ENCODE data around the gene AVEN.
"Not testable (repeated sequence)": the region's sequence is repeated elsewhere in the genome, so short reads cannot be mapped to it uniquely, and the experiment has no call there.

AVEN gene

GRCh38 chr15:34039790-34040113, 748 bp upstream of the AVEN start:
- no peak for DNase-seq (ENCODE audit: low spot score)
- TF ChIP-seq CTCF (IDR thresholded peaks at IDR 0.05; ENCODE audit: extremely low read depth, missing control alignments) = no peak

- peak; percentile 90 for DNase-seq (ENCODE audit: low spot score)
- TF ChIP-seq CTCF (IDR thresholded peaks at IDR 0.05; ENCODE audit: extremely low read depth, missing control alignments) = no peak
These were observed 757 bp downstream of the AVEN start for GRCh38 chr15:34038023-34038870.

- TF ChIP-seq CTCF (IDR thresholded peaks at IDR 0.05; ENCODE audit: extremely low read depth, missing control alignments) = no peak
- no peak for DNase-seq (ENCODE audit: low spot score)
These were observed 6.8 kb downstream of the AVEN start for GRCh38 chr15:34031987-34032760.

DNA sequence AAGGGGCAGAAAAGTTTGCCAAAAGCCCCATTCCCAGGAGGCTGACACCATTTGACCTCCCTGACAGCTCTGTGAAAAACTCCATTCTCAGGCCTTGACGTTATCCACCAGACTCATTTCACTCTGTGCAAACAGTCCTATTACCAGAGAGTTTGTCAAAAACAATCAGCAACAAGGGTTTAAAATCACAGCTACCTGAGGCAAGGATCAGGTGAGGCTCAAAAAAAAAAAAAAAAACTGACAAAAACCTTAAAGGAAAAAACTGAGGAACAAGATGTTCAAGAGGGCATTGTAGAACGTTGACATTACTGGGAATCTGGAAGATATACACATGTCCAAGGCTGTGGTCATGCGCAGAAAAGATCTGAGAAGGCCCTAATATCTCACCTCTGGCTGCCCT, 11.4 kb downstream of the AVEN start:
- TF ChIP-seq CTCF (IDR thresholded peaks at IDR 0.05; ENCODE audit: extremely low read depth, missing control alignments) = no peak
- no peak for DNase-seq (ENCODE audit: low spot score)

DNA sequence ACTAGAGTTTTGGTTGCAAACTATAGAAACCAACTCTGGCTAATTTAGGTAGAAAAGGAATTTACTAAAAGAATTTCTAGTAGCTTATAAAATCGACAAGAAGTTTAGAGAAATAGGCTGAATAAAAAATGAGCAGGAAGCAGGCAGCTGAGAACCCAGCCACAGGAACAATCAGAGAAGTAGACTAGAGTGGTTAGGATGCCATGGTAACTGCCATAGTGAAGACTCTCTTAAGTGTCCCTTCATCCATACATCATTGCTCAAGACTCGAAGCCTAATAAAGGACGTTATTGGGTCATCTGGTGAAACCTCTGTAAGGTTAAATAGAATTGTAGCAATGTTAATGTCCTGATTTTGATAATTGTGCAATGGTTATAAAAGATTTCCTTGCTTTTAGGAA, 13.8 kb downstream of the AVEN start:
- no peak for DNase-seq (ENCODE audit: low spot score)
- TF ChIP-seq CTCF (IDR thresholded peaks at IDR 0.05; ENCODE audit: extremely low read depth, missing control alignments) = no peak

- no peak for DNase-seq (ENCODE audit: low spot score)
- no peak for TF ChIP-seq CTCF (IDR thresholded peaks at IDR 0.05; ENCODE audit: extremely low read depth, missing control alignments)
These were observed 15.1 kb downstream of the AVEN start for GRCh38 chr15:34023907-34024306.

DNA sequence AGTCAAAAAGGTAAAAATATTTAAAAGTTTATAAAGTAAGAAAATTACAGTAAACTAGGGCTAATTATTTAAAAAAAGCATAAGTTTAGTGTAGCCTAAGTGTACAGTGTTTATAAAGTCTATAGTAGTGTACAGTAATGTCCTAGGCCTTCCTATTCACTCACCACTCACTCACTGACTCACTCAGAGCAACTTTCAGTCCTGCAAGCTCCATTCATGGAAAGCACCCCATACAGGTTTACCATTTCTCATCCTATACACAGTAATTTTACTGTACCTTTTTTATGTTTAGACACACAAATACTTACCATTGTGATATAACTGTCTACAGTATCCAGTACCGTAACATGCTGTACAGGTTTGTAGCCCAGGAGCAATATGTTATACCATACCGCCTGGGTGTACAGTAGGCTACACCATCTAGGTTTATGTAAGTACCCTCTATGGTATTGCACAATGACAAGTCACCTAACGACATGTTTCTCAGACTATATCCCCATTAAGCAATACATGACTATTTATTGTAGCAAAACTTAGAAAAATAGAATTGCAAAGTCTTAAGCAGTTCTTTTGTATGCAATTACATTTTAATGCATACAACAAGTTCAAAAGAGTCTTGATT, 19.5 kb downstream of the AVEN start:
- DNase-seq (ENCODE audit: low spot score) = no peak
- no peak for TF ChIP-seq CTCF (IDR thresholded peaks at IDR 0.05; ENCODE audit: extremely low read depth, missing control alignments)

- not testable (repeated sequence) for DNase-seq (ENCODE audit: low spot score)
These were observed 20.3 kb downstream of the AVEN start for GRCh38 chr15:34018738-34019137.
